Lung (tissue), 12 donors: ENCODE measurements around the gene OXSR1. TPM values are rescaled to one million over a fixed set of nuclear protein-coding genes. Genes with fewer than 3 reads are reported as not detected.

ENCODE experiments used
- ATAC-seq: fragments of 200-7000 bp; cut with Tn5 transposase; one replicate; pipeline ENCODE4 v1.9.1; 2020; ENCODE audit warnings: moderate number of reproducible peaks; ENCODE audit not compliant: insufficient read depth, low FRiP score
- DNase-seq, 3 donors: peaks; one replicate each; pipeline ENCODE4 v3.0.0-alpha.2; 2013 to 2017
- H3K27ac ChIP-seq, 2 donors: one replicate each; pipeline ENCODE4 v1.5.1; 2013; ENCODE audit warnings: mild to moderate bottlenecking in 2 of 2, moderate library complexity in 2 of 2, control low read depth in 1 of 2, inconsistent platforms in 1 of 2, low read depth in 1 of 2, low read length in 1 of 2
- H3K27me3 ChIP-seq, 3 donors: one replicate each; pipeline ENCODE4 v1.5.1; 2013; ENCODE audit warnings: low read length in 2 of 3; ENCODE audit not compliant: control insufficient read depth in 3 of 3, insufficient read depth in 3 of 3
- H3K36me3 ChIP-seq, 4 donors: one replicate each; pipeline ENCODE4 v1.5.1; 2013; ENCODE audit warnings: low read length in 4 of 4, mild to moderate bottlenecking in 1 of 4, moderate library complexity in 1 of 4; ENCODE audit not compliant: control insufficient read depth in 4 of 4, insufficient read depth in 4 of 4
- H3K4me1 ChIP-seq, 5 donors: one replicate each; pipeline ENCODE4 v1.5.1; 2013; ENCODE audit warnings: low read length in 5 of 5, mild to moderate bottlenecking in 2 of 5, moderate library complexity in 1 of 5; ENCODE audit not compliant: control insufficient read depth in 5 of 5, insufficient read depth in 5 of 5
- H3K4me3 ChIP-seq: one replicate; pipeline ENCODE4 v1.5.1; 2013; ENCODE audit warnings: mild to moderate bottlenecking, control low read depth, moderate library complexity
- H3K9ac ChIP-seq, 2 donors: one replicate each; pipeline ENCODE4 v1.5.1; 2013; ENCODE audit warnings: low read length in 2 of 2, control low read depth in 1 of 2; ENCODE audit not compliant: insufficient read depth in 1 of 2
- H3K9me3 ChIP-seq, 4 donors: one replicate each; pipeline ENCODE4 v1.5.1; 2013; ENCODE audit warnings: low read length in 3 of 4, mild to moderate bottlenecking in 1 of 4, moderate library complexity in 1 of 4; ENCODE audit not compliant: control insufficient read depth in 4 of 4, insufficient read depth in 3 of 4
- WGBS, 2 donors: extraction: QIAGEN DNeasy Blood & Tissue Kit; methylation state at CpG; one replicate each; pipeline ENCODE4 v1.1.7; 2013; 5-methylcytosine and 5-hydroxymethylcytosine counted together
- polyA plus RNA-seq, 2 donors: library from polyadenylated mRNA; stranded (reverse); fragments of 200-250 nt; gene quantifications; one replicate each; pipeline ENCODE4 v1.2.1, GENCODE V29; 2013
- total RNA-seq, 2 donors: library from RNA; depleted of rRNA in 1 of 2; stranded (reverse); fragments of >200 nt in 1 of 2; gene quantifications; one replicate each; pipeline ENCODE4 v1.2.1, GENCODE V29; 2014 to 2021
- TF ChIP-seq, protein P1 (sequence below): IDR thresholded peaks from 2 replicates; pipeline ENCODE4 v1.5.1; 2012; ENCODE audit warnings: mild to moderate bottlenecking; ENCODE audit errors: control extremely low read depth, extremely low read depth
- donor health status: control.
- donor health status: control.
- donor health status: Bipolar disorder and iron deficiency.
- donor health status: healthy.
- donor health status: DM: yes; HTN: yes; CAD: no.

Gene OXSR1
- total and polyA plus RNA-seq, 4 donors, result 11.9 to 38.9 (median 24.9) TPM

GRCh38 chr3:38170722-38171121 lies 5.4 kb downstream of the OXSR1 start:
- DNase-seq (no peak), ATAC-seq (no peak)
- Histone ChIP-seq H3K9me3 (no peaks in the 10 kb centered on the region), H3K9ac (no peak overlapping the region), H3K4me1 (peaks cover 0 to 17% (median 5%) of the 10 kb centered on the region in 5 donors), H3K27me3 (no peaks in the 10 kb centered on the region), H3K27ac (no peak overlapping the region), H3K36me3 (no peaks in the 10 kb centered on the region), H3K4me3 (no peak overlapping the region)
- TF ChIP-seq, protein P1, sequence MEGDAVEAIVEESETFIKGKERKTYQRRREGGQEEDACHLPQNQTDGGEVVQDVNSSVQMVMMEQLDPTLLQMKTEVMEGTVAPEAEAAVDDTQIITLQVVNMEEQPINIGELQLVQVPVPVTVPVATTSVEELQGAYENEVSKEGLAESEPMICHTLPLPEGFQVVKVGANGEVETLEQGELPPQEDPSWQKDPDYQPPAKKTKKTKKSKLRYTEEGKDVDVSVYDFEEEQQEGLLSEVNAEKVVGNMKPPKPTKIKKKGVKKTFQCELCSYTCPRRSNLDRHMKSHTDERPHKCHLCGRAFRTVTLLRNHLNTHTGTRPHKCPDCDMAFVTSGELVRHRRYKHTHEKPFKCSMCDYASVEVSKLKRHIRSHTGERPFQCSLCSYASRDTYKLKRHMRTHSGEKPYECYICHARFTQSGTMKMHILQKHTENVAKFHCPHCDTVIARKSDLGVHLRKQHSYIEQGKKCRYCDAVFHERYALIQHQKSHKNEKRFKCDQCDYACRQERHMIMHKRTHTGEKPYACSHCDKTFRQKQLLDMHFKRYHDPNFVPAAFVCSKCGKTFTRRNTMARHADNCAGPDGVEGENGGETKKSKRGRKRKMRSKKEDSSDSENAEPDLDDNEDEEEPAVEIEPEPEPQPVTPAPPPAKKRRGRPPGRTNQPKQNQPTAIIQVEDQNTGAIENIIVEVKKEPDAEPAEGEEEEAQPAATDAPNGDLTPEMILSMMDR, result no peak
- 93 to 96% methylated on average over 4 of the region's 4 CpGs for WGBS, 2 donors

GRCh38 chr3:38171622-38172021 lies 6.3 kb downstream of the OXSR1 start:
- Histone ChIP-seq H3K4me1 (peaks cover 0 to 17% (median 5%) of the 10 kb centered on the region in 5 donors), H3K9ac (no peak overlapping the region), H3K36me3 (no peaks in the 10 kb centered on the region), H3K27ac (no peak overlapping the region), H3K27me3 (no peaks in the 10 kb centered on the region), H3K4me3 (no peak overlapping the region), H3K9me3 (no peaks in the 10 kb centered on the region)
- 91 to 92% methylated on average over 2 of the region's 2 CpGs for WGBS, 2 donors
- ATAC-seq (no peak), DNase-seq (no peak)
- TF ChIP-seq, protein P1, result no peak

DNA sequence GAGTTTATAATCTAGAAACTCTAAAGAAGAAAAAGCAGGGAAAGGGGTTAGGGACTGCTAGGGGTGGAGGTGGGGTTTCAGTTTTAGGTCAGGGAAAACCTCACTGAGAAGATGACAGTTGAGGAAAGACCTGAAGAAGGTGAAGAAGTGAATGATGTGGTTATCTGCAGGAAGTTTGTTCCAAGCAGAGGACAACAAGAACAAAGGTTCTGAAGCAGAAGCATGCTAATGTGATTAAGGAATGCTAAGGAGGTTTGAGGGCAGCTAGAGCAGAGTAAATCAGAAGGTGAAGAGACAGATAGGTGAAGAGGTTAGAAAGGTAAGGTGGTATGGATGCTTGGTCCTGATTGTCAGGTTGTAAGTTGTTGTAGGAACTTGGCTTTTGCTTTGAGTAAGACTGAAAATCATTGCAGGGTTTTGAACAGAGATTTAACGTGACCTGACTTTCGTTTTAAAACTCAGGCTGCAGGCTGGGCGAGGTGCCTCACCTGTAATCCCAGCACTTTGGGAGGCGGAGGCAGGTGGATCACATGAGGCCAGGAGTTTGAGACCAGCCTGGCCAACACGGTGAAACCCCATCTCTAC lies 8.6 kb downstream of the OXSR1 start:
- Histone ChIP-seq H3K4me3 (no peak overlapping the region), H3K27ac (no peak overlapping the region), H3K9me3 (no peaks in the 10 kb centered on the region), H3K36me3 (peaks cover 0 to 2% (median 0%) of the 10 kb centered on the region in 4 donors), H3K9ac (no peak overlapping the region), H3K27me3 (no peaks in the 10 kb centered on the region), H3K4me1 (peaks cover 0 to 13% (median 6%) of the 10 kb centered on the region in 5 donors)
- DNase-seq, result no peak
- WGBS, 2 donors, result 80 to 94% methylated on average over 5 of the region's 5 CpGs
- ATAC-seq, result no peak
- TF ChIP-seq, protein P1, result no peak

DNA sequence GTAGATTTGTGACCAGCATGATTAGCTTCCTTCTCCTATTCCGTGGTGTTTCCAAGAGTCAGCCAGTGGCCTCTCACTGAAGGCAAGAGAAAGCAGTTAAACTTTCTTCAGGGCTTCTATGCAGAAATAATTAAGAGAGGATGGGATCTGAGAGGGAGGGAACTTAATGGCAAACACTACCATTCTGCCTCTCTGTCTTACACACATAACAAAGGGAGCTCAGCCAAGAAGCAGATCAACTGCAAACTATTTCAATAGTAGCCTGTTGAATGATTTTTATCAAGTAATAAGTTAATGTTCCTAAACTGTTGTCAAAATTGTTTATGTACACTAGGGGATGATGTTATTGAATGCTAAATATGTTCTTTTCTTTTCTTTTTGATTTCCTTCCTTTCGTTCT lies 11.8 kb downstream of the OXSR1 start:
- peaks cover 0 to 9% (median 1%) of the 10 kb centered on the region in 5 donors for H3K4me1 ChIP-seq
- H3K9ac ChIP-seq, result no peak overlapping the region
- no peaks in the 10 kb centered on the region for H3K9me3 ChIP-seq
- TF ChIP-seq, protein P1, result no peak
- H3K27me3 ChIP-seq, result no peaks in the 10 kb centered on the region
- H3K4me3 ChIP-seq, result no peak overlapping the region
- DNase-seq, result peak in 2 of 3 donors; percentile 44 to 65
- peaks cover 0 to 2% (median 0%) of the 10 kb centered on the region in 4 donors for H3K36me3 ChIP-seq
- 40 to 48% methylated on average over 2 of the region's 2 CpGs for WGBS, 2 donors
- H3K27ac ChIP-seq, result no peak overlapping the region
- no peak for ATAC-seq
